Panc1 (cell line): ENCODE results near the gene LILRB3. TPM values are rescaled to one million over a fixed set of nuclear protein-coding genes. Genes with fewer than 3 reads are reported as not detected.

Experiments
- ATAC-seq: fragments of 200-7000 bp; cut with Tn5 transposase; 2 replicates; pipeline ENCODE4 v1.9.1; 2020; ENCODE audit warnings: mild to moderate bottlenecking, moderate library complexity
- BruUV-seq: library from RNA; stranded (reverse); fragments of 400-500 nt; replicated peaks from 2 replicates; lab custom pipeline; 2021; lab: Mats Ljungman, UMichigan
- CTCF ChIA-PET: fragments of 300-600 bp; sonication (Branson Sonifier 250); formaldehyde crosslinking; loops from one replicate; lab custom pipeline; 2022; ENCODE audit warnings: antibody characterized with exemption; lab: Charles Lee
- POLR2A ChIA-PET: fragments of 300-600 bp; sonication (Branson Sonifier 250); formaldehyde crosslinking; loops from one replicate; lab custom pipeline; 2022; ENCODE audit warnings: antibody characterized with exemption; lab: Charles Lee
- DNase-seq: peaks from one replicate; pipeline ENCODE4 v3.0.0-alpha.2; 2010; ENCODE audit warnings: low read depth, low spot score
- H3K27ac ChIP-seq: 2 replicates; pipeline ENCODE4 v1.5.1; 2011; ENCODE audit warnings: mild to moderate bottlenecking, low read length, inconsistent platforms
- H3K27me3 ChIP-seq: fragments of 200-500 bp; sonication (Bioruptor generic); 2 replicates; pipeline ENCODE4 v1.6.0; 2014; ENCODE audit warnings: low read length, inconsistent platforms; ENCODE audit not compliant: control insufficient read depth, insufficient read depth
- H3K36me3 ChIP-seq: fragments of 200-500 bp; sonication (Bioruptor generic); 2 replicates; pipeline ENCODE4 v1.5.1; 2014; ENCODE audit warnings: inconsistent platforms, mild to moderate bottlenecking, low read length, moderate library complexity; ENCODE audit not compliant: control insufficient read depth, insufficient read depth
- H3K4me1 ChIP-seq: 2 replicates; pipeline ENCODE4 v1.5.1; 2011; ENCODE audit warnings: inconsistent platforms, mild to moderate bottlenecking, low read length, moderate library complexity; ENCODE audit not compliant: control insufficient read depth, insufficient read depth
- H3K4me3 ChIP-seq, 2 experiments: 2 replicates each; pipeline ENCODE4 v1.5.1; 2011 to 2012; ENCODE audit warnings: low read depth in 2 of 2, low read length in 2 of 2, mild to moderate bottlenecking in 2 of 2, inconsistent platforms in 1 of 2, moderate library complexity in 1 of 2
- H3K9me3 ChIP-seq: fragments of 200-500 bp; sonication (Bioruptor generic); 2 replicates; pipeline ENCODE4 v1.5.1; 2014; ENCODE audit warnings: low read depth, mild to moderate bottlenecking, inconsistent platforms, low read length, moderate library complexity; ENCODE audit not compliant: control insufficient read depth, insufficient read depth
- POLR2AphosphoS5 ChIP-seq: IDR thresholded peaks from 2 replicates; pipeline ENCODE4 v1.6.1; 2012; ENCODE audit warnings: mild to moderate bottlenecking, low read depth, low read length, moderate library complexity
- SIN3A ChIP-seq: IDR thresholded peaks from 2 replicates; pipeline ENCODE4 v1.6.1; 2012; ENCODE audit warnings: low read depth, mild to moderate bottlenecking, low read length, moderate library complexity, borderline replicate concordance; ENCODE audit not compliant: insufficient read depth
- TCF7L2 ChIP-seq: IDR thresholded peaks from 2 replicates; pipeline ENCODE4 v1.6.1; 2011; ENCODE audit warnings: mild to moderate bottlenecking, low read depth, low read length, inconsistent platforms
- in situ Hi-C: cut with HindIII; loops from 2 replicates; pipeline ENCODE4 v1.10.0; 2016; ENCODE audit warnings: low sequenced_read_pairs, low pct_unique_long_range_greater_than_20kb
- intact Hi-C: fragments of 100-400 bp; cut with micrococcal nuclease; formaldehyde crosslinking; loops from one replicate; pipeline ENCODE4 v1.10.0; 2022; ENCODE audit not compliant: unreplicated experiment
- total RNA-seq: library from RNA; stranded (reverse); gene quantifications from one replicate; pipeline ENCODE4 v1.2.1, GENCODE V29; 2021; ENCODE audit not compliant: unreplicated experiment
- TF ChIP-seq, protein P1 (sequence below), 2 experiments: IDR thresholded peaks; 2 replicates each; pipeline ENCODE4 v1.6.1; 2011 to 2012; ENCODE audit warnings: low read depth in 2 of 2, control low read depth in 1 of 2, low read length in 1 of 2, mild to moderate bottlenecking in 1 of 2, moderate library complexity in 1 of 2; ENCODE audit not compliant: insufficient read depth in 1 of 2
- TF ChIP-seq, protein P2 (sequence below): fragments of 450-650 bp; IDR thresholded peaks from 2 replicates; pipeline ENCODE4 v1.5.1; 2017; ENCODE audit warnings: mild to moderate bottlenecking

LILRB3 gene
- total RNA-seq, 1 experiment from 2014 or later = 0.18 TPM

DNA sequence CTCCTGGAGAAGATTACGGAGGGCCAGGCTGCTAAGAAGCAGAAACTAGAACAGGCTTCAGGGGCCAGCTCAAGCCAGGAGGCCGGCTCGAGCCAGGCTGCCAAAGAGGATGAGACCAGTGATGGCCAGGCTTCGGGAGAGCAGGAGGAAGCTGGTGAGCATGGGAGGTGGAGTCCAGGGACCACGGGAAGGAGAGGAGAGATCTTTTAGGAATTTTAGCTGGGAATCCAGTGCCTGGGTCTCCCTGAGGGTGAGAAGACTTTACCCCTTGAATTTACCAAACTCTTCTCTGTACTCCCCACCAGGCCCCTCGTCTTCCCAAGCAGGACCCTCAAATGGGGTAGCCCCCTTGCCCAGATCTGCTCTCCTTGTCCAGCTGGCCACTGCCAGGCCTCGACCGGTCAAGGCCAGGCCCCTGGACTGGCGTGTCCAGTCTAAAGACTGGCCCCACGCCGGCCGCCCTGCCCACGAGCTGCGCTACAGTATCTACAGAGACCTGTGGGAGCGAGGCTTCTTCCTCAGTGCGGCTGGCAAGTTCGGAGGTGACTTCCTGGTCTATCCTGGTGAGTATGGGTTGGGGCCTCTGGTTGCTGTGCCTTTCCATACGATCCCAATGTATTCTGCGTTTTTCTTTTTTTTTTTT is 30.9 kb downstream of the LILRB3 start:
- peaks cover 13% of the 10 kb centered on the region for H3K36me3 ChIP-seq
- ATAC-seq (no peak), DNase-seq (no peak)
- H3K27ac ChIP-seq = peak overlapping the region; percentile 96
- no peaks in the 10 kb centered on the region for H3K27me3 ChIP-seq
- ChIA-PET POLR2A (interaction anchor here (0.6 to 4.1 kb wide), 5 partner anchors 8 to 395 kb away, joined by 3 to 18 read pairs (median 4); partner anchors contain the start of gene RPS9), CTCF (interaction anchor here (0.6 to 1.5 kb wide), 3 partner anchors 39 to 362 kb away, joined by 3 read pairs; no protein-coding TSS in a partner anchor)
- H3K4me3 ChIP-seq = peak overlapping the region; percentile 85 to 87
- TF ChIP-seq POLR2AphosphoS5 = no peak
- TF ChIP-seq, protein P1, sequence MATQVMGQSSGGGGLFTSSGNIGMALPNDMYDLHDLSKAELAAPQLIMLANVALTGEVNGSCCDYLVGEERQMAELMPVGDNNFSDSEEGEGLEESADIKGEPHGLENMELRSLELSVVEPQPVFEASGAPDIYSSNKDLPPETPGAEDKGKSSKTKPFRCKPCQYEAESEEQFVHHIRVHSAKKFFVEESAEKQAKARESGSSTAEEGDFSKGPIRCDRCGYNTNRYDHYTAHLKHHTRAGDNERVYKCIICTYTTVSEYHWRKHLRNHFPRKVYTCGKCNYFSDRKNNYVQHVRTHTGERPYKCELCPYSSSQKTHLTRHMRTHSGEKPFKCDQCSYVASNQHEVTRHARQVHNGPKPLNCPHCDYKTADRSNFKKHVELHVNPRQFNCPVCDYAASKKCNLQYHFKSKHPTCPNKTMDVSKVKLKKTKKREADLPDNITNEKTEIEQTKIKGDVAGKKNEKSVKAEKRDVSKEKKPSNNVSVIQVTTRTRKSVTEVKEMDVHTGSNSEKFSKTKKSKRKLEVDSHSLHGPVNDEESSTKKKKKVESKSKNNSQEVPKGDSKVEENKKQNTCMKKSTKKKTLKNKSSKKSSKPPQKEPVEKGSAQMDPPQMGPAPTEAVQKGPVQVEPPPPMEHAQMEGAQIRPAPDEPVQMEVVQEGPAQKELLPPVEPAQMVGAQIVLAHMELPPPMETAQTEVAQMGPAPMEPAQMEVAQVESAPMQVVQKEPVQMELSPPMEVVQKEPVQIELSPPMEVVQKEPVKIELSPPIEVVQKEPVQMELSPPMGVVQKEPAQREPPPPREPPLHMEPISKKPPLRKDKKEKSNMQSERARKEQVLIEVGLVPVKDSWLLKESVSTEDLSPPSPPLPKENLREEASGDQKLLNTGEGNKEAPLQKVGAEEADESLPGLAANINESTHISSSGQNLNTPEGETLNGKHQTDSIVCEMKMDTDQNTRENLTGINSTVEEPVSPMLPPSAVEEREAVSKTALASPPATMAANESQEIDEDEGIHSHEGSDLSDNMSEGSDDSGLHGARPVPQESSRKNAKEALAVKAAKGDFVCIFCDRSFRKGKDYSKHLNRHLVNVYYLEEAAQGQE (IDR thresholded peaks at IDR 0.05; ENCODE audit: insufficient read depth in 1 of 2, low read depth in 2 of 2, low read length in 1 of 2) = no peak
- H3K4me1 ChIP-seq = peaks cover 13% of the 10 kb centered on the region; the same call in 1 of the 2 replicates
- intact Hi-C loops = no loop called here
- in situ Hi-C loops = no loop called here
- H3K9me3 ChIP-seq = no peaks in the 10 kb centered on the region
- no TSS peak for BruUV-seq

DNA sequence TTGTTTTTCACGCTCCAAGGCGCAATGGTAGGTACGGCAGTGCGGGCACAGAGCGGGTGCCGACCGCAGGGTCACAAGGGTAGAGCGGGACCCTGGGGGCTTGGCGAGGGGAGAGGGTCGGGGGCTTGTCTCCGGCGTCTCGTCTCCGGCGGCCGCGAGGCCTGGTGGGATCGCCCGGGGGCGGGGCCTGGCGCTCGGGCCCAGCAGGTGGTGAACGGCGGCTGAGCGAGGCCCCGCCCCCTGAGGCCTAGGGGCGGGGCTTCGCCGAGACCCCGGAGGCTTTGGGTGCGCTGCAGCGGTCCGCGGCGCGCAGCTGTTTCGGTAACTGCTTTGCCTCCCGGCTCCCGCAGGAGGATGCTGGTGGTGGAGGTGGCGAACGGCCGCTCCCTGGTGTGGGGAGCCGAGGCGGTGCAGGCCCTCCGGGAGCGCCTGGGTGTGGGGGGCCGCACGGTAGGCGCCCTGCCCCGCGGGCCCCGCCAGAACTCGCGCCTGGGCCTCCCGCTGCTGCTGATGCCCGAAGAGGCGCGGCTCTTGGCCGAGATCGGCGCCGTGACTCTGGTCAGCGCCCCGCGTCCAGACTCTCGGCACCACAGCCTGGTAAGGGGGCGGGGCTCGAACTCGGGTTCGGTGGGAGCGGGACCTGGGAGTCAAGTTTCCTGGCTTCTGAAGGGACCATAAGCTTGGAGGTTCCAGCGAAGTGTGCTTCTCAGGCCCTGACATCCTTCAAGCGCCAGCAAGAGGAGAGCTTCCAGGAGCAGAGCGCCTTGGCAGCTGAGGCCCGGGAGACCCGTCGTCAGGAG is 31.6 kb downstream of the LILRB3 start, which contains the start of gene TSEN34:
TSS of gene TSEN34 (plus strand) at position 298 of the 800 bp plus-strand sequence. CDS start at position 355, 57 bp downstream.
- Histone ChIP-seq H3K36me3 (peaks cover 13% of the 10 kb centered on the region), H3K9me3 (no peaks in the 10 kb centered on the region), H3K4me1 (peaks cover 13% of the 10 kb centered on the region; the same call in 1 of the 2 replicates), H3K27ac (peak within 1 kb of the TSS; percentile 96), H3K4me3 (peak within 1 kb of the TSS; percentile 85 to 87), H3K27me3 (no peaks in the 10 kb centered on the region)
- peak; percentile 55 for ATAC-seq
- in situ Hi-C loops (no loop called here), intact Hi-C loops (no loop called here)
- TF ChIP-seq SIN3A (peak; percentile 84; the same call in 1 of the 2 replicates), TCF7L2 (no peak; the same call in 1 of the 2 replicates), POLR2AphosphoS5 (peak; percentile 87)
- TF ChIP-seq, protein P2, sequence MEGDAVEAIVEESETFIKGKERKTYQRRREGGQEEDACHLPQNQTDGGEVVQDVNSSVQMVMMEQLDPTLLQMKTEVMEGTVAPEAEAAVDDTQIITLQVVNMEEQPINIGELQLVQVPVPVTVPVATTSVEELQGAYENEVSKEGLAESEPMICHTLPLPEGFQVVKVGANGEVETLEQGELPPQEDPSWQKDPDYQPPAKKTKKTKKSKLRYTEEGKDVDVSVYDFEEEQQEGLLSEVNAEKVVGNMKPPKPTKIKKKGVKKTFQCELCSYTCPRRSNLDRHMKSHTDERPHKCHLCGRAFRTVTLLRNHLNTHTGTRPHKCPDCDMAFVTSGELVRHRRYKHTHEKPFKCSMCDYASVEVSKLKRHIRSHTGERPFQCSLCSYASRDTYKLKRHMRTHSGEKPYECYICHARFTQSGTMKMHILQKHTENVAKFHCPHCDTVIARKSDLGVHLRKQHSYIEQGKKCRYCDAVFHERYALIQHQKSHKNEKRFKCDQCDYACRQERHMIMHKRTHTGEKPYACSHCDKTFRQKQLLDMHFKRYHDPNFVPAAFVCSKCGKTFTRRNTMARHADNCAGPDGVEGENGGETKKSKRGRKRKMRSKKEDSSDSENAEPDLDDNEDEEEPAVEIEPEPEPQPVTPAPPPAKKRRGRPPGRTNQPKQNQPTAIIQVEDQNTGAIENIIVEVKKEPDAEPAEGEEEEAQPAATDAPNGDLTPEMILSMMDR = no peak
- TF ChIP-seq, protein P1 (IDR thresholded peaks at IDR 0.05; ENCODE audit: insufficient read depth in 1 of 2, low read depth in 2 of 2, low read length in 1 of 2) = no peak
- TSS peak; percentile 71 for BruUV-seq
- POLR2A ChIA-PET = interaction anchor here (0.6 to 4.1 kb wide), 8 partner anchors 9 to 395 kb away, joined by 3 to 18 read pairs (median 4); partner anchors contain the start of genes CDC42EP5 and RPS9
- CTCF ChIA-PET = interaction anchor here (0.6 to 1.5 kb wide), 3 partner anchors 40 to 164 kb away, joined by 3 read pairs; no protein-coding TSS in a partner anchor
- no peak for DNase-seq
